HG03432 (cell line): ENCODE results near the gene ATF6.
"Not testable (repeated sequence)": the region's sequence is repeated elsewhere in the genome, so short reads cannot be mapped to it uniquely, and the experiment has no call there.

Source experiments
- ATAC-seq: cut with Tn5 transposase; IDR thresholded peaks from one replicate; pipeline ENCODE4 v1.9.1; 2021; ENCODE audit warnings: mild to moderate bottlenecking, moderate library complexity; ENCODE audit not compliant: unreplicated experiment

The ATF6 gene

DNA sequence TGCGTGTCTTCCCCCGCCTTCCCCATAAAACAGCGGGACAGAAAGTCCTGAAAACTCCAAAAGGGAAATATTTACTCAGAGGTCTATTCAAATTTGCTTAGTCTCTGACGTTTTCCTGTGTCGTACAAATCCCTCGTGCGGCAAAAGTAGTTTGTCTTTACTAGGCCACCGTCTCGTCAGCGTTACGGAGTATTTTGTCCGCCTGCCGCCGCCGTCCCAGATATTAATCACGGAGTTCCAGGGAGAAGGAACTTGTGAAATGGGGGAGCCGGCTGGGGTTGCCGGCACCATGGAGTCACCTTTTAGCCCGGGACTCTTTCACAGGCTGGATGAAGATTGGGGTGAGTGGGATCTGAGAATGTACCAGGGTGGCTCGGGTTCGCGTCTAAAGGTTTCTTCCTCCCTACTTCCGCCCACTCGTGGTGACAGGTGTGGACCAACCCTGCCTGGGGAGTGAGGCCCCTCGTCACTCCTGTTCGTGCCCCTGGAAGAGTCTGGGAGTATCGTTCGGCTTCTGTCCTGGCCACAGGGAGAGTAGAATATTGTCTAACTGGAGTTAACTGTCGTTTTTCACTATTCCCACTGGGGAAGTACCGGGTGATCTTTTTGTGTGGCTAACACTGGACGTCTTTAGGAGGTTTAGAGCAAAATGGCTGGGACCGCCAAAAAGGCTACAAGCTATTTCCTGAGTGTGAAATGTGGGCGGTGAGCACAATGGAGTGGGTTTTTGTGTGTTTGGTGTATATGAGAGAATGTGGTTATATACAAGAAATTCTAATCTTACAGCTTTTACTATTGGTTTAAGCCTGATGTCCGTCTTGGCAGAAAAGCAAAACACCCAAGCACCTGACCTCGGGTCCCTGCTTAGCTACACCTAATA, at the start of gene ATF6:
ATF6 (plus strand) TSS at position 219 of the 880 bp plus-strand sequence; CDS start at position 260, 41 bp downstream.
- ATAC-seq, result peak; percentile 70

DNA sequence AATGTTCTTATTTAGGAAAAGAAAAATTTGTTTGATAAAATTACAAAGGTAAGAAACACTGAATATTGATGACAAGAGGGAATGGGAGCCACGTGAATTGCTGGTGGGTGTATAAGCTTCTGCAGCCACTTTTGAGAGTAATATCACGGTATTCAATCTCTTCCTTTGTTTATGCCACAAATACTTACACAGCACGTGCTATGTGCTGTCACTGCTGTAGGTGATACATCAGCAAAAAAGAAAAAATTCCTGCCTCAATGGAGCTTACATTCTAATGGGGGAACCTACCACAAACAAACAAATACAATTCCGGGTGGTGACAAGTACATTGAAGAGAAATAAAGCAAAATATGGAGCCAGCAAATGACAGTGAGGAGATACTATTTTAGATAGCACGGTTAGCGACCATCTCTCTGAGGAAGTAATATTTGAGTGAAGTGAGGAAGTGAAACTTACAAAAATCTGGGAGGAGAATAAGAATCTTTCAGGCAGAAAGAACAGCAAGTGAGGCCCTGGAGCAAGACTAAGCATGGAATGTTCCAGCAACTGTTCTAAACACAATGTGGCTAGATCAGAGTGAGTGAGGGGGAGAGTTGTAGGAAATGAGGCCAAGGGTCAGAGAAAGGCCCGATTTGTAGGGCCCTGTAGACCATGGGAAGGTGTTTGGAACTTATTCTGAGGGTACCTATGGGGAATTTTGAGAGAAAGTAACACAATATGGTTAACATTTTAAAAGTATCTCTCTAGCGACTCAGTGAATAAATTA, 47.4 kb upstream of the ATF6 start:
- ATAC-seq, result peak; percentile 61

DNA sequence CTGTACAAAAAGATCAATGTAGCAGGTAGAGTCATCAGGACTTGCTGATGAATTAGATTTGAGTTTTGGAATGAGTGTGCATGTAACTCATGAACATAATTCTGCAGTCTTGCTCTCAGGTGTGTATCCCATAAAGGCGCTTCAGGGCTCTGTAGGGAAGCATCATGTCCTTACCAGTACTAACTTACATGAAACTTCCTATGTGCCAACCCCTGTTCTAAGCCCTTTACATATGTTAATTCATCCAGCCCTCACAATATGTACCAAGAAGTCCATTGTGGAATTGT, 46.9 kb upstream of the ATF6 start:
- peak; percentile 56 for ATAC-seq

- no peak for ATAC-seq
Measured at GRCh38 chr1:161720422-161720821, 45.7 kb upstream of the ATF6 start.

DNA sequence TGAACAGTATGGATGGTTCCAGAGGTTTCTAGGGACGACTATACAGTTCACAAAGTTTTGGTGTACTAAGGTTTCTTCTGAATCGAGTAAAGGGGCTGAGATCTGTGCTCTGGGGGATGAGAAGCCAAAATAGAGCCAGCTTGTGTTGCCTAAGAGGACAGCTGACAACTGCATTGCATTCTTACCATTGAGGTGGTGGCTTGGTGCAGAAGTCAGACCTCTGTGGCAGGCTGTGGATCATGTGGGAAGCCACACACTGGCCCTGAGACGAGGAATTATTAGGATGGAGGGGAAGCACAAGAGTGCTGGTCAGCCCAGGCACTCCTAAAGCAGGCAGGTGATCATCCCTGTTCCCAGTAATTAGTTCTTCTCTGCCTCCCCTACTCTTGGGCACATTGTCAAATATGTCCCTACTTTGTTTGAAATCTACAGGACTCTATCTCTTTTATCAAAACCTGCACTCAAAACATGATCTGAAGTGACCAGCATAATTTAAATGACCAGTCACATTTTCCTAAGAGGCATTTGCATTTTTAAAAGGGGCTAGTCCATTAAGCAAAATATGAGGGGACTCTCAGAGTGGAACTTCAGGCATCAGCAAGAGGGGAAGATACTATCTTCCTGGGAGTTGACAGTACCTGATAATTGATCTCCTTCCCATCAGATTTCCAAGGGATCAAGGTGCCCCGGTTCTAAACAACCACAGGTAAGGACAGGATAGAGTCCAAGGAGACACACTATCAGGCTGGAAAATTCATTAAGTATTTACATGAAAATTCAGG, 45.0 kb upstream of the ATF6 start, which contains the start of gene FCRLB:
FCRLB (plus strand) TSS at position 589 of the 782 bp plus-strand sequence. CDS start 1,129 bp downstream, outside the sequence.
- no peak for ATAC-seq

DNA sequence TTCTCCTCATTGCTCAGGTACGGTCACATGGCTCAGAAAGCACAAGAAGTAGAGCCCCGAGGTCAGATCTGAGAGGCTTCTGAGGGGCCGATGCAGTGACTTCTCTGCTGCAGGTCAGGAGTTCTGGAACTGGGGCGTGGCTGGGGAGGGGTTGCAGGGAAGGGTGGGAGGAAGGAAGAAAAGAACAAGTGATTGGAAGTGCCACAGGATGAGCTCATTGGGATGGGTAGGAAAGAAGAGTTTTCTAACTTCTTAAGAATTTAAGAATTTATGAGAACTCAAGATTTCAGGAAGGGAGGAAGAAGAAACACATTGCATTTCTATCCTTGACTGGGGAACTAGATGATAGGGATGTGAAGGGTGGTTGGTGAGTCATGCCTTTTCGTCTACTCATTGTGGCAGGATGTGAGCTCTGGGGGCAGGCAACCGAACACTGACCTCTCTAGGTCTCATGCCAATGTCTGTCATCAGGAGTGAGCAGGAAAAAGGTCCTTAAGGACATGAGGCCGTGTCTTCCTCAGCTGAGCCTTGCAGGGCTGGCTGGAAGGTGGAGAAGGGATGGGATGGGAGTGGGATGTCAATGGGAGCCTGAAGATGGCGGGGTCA, 44.3 kb upstream of the ATF6 start:
- peak; percentile 20 for ATAC-seq

DNA sequence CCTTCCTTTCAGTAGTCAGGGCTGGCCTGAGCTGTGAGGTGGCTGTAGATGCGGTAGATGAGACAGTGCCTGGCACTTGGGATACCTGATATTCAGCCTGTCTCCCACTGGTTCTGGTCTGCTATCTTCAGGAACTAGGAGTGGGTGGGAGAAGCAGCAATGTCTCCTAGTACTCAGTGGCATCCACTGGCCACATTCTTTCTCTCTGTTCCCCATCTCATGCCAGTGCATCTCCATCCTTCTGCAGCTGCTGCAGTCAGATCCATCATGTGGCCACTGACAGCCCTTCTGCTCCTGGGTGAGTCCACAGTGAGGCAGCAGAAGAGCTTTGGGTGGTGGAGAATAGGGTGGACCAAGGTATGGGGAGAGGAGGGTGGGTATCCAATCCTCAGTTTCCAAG, 43.7 kb upstream of the ATF6 start:
- ATAC-seq, result no peak

DNA sequence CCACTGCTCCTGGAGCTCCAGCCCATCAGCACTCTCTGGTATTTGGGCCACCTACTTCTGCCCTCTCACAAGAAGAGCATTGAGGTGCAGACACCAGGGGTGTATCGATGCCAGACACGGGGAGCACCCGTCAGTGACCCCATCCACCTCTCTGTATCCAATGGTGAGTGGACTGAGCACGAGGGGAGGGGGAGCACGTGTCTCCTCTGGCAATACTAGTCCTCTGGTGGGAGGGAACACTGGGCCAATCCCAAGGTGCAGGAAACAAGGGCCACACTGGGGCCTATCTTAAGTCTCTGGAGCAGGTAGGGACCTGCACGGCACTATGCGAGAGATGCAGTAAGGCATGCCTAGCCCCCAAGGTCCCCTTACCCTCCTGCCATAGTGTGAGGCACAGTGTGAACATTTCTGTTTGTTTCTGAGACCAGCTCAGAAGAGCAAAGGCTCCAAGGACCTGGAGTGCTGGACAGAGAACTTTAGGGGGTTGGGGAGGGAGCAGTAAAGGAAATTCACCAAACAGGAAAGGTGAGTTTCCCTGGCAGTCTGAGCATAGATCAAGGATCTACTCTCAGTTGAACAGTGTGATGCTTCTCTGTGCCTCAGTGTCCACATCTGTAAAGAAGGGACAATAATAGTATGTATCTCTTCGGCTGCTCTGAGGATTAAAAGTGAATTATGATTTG, 42.5 kb upstream of the ATF6 start:
- ATAC-seq, result no peak

GRCh38 chr1:161725258-161725907, 40.7 kb upstream of the ATF6 start:
- not testable (repeated sequence) for ATAC-seq

DNA sequence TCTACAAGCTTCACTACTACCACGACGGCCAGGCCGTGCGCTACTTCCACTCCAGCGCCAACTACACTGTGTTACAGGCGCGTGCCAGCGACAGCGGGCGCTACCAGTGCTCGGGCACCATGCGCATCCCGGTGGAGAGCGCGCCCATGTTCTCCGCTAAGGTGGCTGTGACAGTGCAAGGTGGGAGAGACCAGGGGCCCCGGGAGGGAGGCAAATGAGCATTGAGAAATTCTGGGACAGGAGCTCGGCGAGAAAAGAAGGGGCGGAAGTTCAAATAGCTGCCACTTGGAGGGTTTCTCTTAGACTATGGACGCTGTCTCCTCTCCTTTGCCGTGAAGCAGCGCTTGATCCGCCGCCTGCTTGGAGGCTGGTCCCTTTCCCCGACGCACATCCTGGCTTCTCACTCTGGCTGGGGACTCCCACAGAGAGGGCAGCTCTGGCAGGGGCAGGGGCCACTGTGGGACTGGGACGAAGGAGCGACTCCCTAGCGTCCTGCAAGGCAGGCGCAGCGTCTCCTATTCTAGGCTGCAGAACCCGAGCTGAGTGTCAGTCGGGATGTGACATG, 40.1 kb upstream of the ATF6 start:
- peak; percentile 21 for ATAC-seq

DNA sequence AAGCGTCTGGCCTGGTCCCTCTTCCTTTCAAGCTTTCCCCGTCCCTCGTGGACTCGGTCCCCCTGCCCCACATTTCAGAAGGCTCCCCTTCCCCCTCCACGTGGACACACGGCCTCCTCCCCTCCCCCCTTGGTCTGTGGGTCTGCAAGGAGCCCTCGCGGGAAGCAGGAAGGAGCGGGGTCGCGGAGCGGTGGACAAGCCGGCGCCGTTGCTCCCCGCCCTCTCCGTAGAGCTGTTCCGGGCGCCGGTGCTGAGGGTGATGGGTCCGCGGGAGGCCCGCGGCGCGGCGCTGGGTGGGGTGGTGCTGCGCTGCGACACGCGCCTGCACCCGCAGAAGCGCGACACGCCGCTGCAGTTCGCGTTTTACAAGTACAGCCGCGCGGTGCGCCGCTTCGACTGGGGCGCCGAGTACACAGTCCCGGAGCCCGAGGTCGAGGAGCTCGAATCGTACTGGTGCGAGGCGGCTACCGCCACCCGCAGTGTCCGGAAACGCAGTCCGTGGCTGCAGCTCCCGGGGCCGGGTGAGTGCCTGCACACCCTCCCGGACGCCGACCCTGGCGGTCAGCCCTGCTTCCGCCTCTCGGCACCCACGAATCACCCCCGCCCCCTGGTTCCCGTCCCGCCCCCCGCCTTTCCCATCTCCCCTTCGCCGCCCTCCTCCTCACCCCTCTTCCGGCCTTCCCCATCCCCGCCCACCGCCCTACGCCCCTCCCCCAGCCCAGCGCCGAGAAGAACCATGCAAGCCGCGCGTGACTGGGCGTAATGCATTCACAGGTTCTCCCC, 39.5 kb upstream of the ATF6 start:
- ATAC-seq, result peak; percentile 58

- ATAC-seq, result peak; percentile 14
Measured at GRCh38 chr1:161727256-161727924, 38.7 kb upstream of the ATF6 start.

DNA sequence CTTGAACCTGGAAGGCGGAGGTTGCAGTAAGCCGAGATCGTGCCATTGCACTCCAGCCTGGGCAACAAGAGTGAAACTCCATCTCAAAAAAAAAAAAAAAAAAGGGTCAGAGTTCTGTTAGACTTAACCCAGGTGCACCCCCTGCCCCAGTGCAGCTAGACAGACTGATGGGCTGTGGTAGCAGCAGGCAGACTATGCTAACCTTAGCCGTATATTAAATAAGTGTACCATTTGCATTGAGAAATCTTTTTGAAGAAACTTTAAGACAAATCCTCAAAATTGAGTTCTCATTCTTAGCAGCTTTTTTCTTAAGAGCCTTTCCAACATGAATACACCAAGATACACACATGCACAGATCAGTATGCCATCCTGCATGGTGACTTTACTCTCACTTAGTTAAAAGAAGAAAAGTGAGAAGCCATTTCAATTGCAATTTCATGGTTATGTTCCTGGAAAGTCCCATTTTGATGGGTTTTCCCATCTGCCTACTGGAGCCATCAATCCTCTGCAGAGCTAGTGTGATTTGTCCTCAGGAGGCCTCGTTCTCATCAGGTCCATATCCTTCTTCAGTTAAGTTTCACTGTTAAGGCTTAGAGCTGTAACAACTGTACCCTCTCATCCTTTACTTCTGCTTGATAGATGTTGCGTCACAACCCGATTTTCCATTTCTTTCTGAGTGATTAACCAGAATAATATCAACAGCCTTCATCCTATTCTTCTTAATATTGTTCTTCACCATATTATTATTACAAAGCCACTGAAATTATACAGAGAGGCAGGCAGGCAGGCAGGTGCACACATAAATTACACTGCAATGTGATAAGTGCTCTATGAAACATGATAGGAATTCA, 37.5 kb upstream of the ATF6 start:
- ATAC-seq, result no peak

GRCh38 chr1:161730050-161730564, 36.0 kb upstream of the ATF6 start:
- ATAC-seq, result no peak

GRCh38 chr1:161731241-161731640, 34.9 kb upstream of the ATF6 start:
- no peak for ATAC-seq

GRCh38 chr1:161731981-161732718, 34.0 kb upstream of the ATF6 start:
- ATAC-seq, result no peak
